ENCODE results near the gene PEX19. TPM values are rescaled to one million over a fixed set of nuclear protein-coding genes. Genes with fewer than 3 reads are reported as not detected.

The PEX19 gene
- total RNA-seq, 4 donors from 2014 or later: 61.9 to 151 (median 82.4) TPM

DNA sequence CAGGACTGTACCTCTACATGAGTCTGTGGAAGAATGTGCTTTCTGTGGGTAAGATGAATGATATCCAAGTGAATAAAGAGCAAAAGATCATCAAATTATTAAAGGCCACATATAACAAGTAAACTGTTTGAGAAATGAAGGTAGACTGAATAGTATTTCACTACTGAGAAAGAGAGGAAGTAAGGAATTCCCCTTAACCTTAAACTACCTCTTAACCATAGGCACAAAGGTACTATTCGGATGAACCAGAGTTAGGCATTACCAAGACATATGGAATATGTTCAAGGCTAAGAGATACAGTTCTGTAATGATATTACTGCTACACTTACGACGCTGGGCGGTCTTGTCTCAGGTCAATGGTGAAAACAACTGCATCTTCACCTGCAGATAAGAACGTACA lies 48.1 kb downstream of the PEX19 start:
- ATAC-seq (no peak), DNase-seq (no peak)
- H3K4me1 ChIP-seq: peaks cover 16 to 20% of the 10 kb centered on the region in 2 donors
- peaks cover 0 to 85% of the 10 kb centered on the region in 2 donors for H3K36me3 ChIP-seq
- intact Hi-C loops (cut with DNase I; ENCODE audit: low total_unique reads): no loop called here
- no peaks in the 10 kb centered on the region for H3K27me3 ChIP-seq
- no peak overlapping the region for H3K4me3 ChIP-seq
- H3K27ac ChIP-seq: peak overlapping the region in 3 of 4 donors; percentile 74 to 81 (median 74)
- in situ Hi-C loops (cut with MboI; ENCODE audit: low sequenced_read_pairs in 4 of 4): no loop called here
- TF ChIP-seq POLR2A (IDR thresholded peaks at IDR 0.05) (no peak), CTCF (IDR thresholded peaks at IDR 0.05 in 4 of 5, conservative IDR thresholded peaks at IDR 0.05 in 1 of 5) (no peak)
- H3K9me3 ChIP-seq: no peaks in the 10 kb centered on the region

DNA sequence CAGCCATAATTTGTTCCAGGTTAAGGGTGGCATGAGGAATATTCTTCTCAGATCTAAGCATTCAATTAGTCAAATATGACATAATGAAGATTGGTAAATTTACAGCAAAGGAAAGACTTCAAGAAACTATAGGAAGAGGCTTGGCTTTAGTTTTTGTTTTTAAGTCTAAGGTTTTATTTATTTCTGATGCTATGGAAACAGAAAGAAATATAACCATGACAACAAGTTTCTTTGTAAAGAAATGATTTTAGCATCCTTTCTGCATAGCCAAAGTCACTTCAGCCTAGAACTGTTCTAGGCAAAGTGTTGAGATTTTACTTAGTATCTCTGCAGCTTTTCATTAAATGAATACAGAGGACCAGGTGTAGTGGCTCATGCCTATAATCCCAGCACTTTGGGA lies 52.0 kb downstream of the PEX19 start:
- no peak overlapping the region for H3K27ac ChIP-seq
- TF ChIP-seq CTCF (IDR thresholded peaks at IDR 0.05 in 4 of 5, conservative IDR thresholded peaks at IDR 0.05 in 1 of 5) (no peak), POLR2A (IDR thresholded peaks at IDR 0.05) (no peak)
- no peak for DNase-seq
- H3K36me3 ChIP-seq: peaks cover 10 to 89% of the 10 kb centered on the region in 2 donors
- no peaks in the 10 kb centered on the region for H3K9me3 ChIP-seq
- H3K4me1 ChIP-seq: peaks cover 0 to under 1% of the 10 kb centered on the region in 2 donors
- in situ Hi-C loops (cut with MboI; ENCODE audit: low sequenced_read_pairs in 4 of 4) (no loop called here), intact Hi-C loops (cut with DNase I; ENCODE audit: low total_unique reads) (no loop called here)
- H3K27me3 ChIP-seq: no peaks in the 10 kb centered on the region
- ATAC-seq: no peak
- no peak overlapping the region for H3K4me3 ChIP-seq

GRCh38 chr1:160228431-160228830 lies 56.5 kb downstream of the PEX19 start:
- DNase-seq (no peak), ATAC-seq (no peak)
- H3K27ac ChIP-seq: no peak overlapping the region
- no peak for TF ChIP-seq POLR2A (IDR thresholded peaks at IDR 0.05)
- TF ChIP-seq CTCF (IDR thresholded peaks at IDR 0.05 in 4 of 5, conservative IDR thresholded peaks at IDR 0.05 in 1 of 5): no peak
- H3K9me3 ChIP-seq: no peaks in the 10 kb centered on the region
- intact Hi-C loops (cut with DNase I; ENCODE audit: low total_unique reads) (no loop called here), in situ Hi-C loops (cut with MboI; ENCODE audit: low sequenced_read_pairs in 4 of 4) (no loop called here)
- H3K4me1 ChIP-seq: peaks cover 0 to 8% of the 10 kb centered on the region in 2 donors
- no peak overlapping the region for H3K4me3 ChIP-seq
- peaks cover 15 to 92% of the 10 kb centered on the region in 2 donors for H3K36me3 ChIP-seq
- no peaks in the 10 kb centered on the region for H3K27me3 ChIP-seq

DNA sequence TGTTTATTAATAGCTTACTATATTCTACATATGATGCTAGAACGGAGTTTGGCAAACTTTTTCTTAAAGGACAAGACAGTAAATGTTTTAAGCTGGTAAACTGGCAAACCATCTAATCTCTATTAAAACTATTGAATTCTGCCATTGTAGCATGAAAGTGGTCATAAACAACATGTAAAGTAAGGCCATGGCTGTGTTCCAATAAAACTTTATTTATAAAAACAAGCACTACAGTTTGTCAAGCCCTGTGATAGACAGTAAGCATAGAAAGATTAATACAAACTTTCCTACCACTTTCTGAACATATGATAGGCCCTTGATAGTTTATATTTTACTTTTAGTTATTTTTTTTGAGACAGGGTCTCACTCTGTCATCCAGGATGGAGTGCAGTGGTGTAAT lies 57.4 kb downstream of the PEX19 start:
- no peak for TF ChIP-seq POLR2A (IDR thresholded peaks at IDR 0.05)
- TF ChIP-seq CTCF (IDR thresholded peaks at IDR 0.05 in 4 of 5, conservative IDR thresholded peaks at IDR 0.05 in 1 of 5): no peak
- in situ Hi-C loops (cut with MboI; ENCODE audit: low sequenced_read_pairs in 4 of 4) (no loop called here), intact Hi-C loops (cut with DNase I; ENCODE audit: low total_unique reads) (no loop called here)
- H3K4me3 ChIP-seq: no peak overlapping the region
- peak overlapping the region in 1 of 4 donors; percentile 27 for H3K27ac ChIP-seq
- peaks cover 15 to 94% of the 10 kb centered on the region in 2 donors for H3K36me3 ChIP-seq
- no peak for DNase-seq
- no peak for ATAC-seq
- no peaks in the 10 kb centered on the region for H3K27me3 ChIP-seq
- peaks cover 0 to 8% of the 10 kb centered on the region in 2 donors for H3K4me1 ChIP-seq
- H3K9me3 ChIP-seq: no peaks in the 10 kb centered on the region

GRCh38 chr1:160227034-160227433 lies 57.9 kb downstream of the PEX19 start:
- Histone ChIP-seq H3K36me3 (peaks cover 17 to 96% of the 10 kb centered on the region in 2 donors), H3K4me3 (no peak overlapping the region), H3K4me1 (peaks cover 0 to 8% of the 10 kb centered on the region in 2 donors), H3K27ac (peak overlapping the region in 1 of 4 donors; percentile 27), H3K27me3 (no peaks in the 10 kb centered on the region), H3K9me3 (no peaks in the 10 kb centered on the region)
- in situ Hi-C loops (cut with MboI; ENCODE audit: low sequenced_read_pairs in 4 of 4): no loop called here
- ATAC-seq: no peak
- intact Hi-C loops (cut with DNase I; ENCODE audit: low total_unique reads): no loop called here
- no peak for TF ChIP-seq POLR2A (IDR thresholded peaks at IDR 0.05)
- no peak for TF ChIP-seq CTCF (IDR thresholded peaks at IDR 0.05 in 4 of 5, conservative IDR thresholded peaks at IDR 0.05 in 1 of 5)
- no peak for DNase-seq
